ENCODE results near the gene DOCK8. TPM values are rescaled to one million over a fixed set of nuclear protein-coding genes. Genes with fewer than 3 reads are reported as not detected.
"Not testable (repeated sequence)": the region's sequence is repeated elsewhere in the genome, so short reads cannot be mapped to it uniquely, and the experiment has no call there.

Gene DOCK8
- total RNA-seq, 2 experiments from 2014 or later: 163 to 166 TPM

GRCh38 chr9:209143-209758 is 5.4 kb upstream of the DOCK8 start:
- H3K27me3 Mint-ChIP-seq: no peaks in the 10 kb centered on the region
- peaks cover 2% of the 10 kb centered on the region for H3K4me1 Mint-ChIP-seq (ENCODE audit: low read depth)
- intact Hi-C loops (cut with micrococcal nuclease): no loop called here
- ChIA-PET POLR2A (no interaction called here), CTCF (no interaction called here)
- H3K9me3 Mint-ChIP-seq: no peaks in the 10 kb centered on the region
- DNase-seq (no peak), ATAC-seq (no peak)
- no peaks in the 10 kb centered on the region for H3K36me3 Mint-ChIP-seq (ENCODE audit: low read depth)
- no peak overlapping the region for H3K4me3 Mint-ChIP-seq
- TF ChIP-seq CTCF (IDR thresholded peaks at IDR 0.05): no peak
- no peak overlapping the region for H3K27ac Mint-ChIP-seq

- DNase-seq (no peak), ATAC-seq (no peak)
- Mint-ChIP-seq H3K27me3 (peaks cover 6% of the 10 kb centered on the region), H3K9me3 (no peaks in the 10 kb centered on the region), H3K4me1 (ENCODE audit: low read depth) (peaks cover 9% of the 10 kb centered on the region), H3K36me3 (ENCODE audit: low read depth) (no peaks in the 10 kb centered on the region), H3K27ac (no peak overlapping the region), H3K4me3 (no peak overlapping the region)
- intact Hi-C loops (cut with micrococcal nuclease): loop anchor here (5.0 kb wide), 1 partner anchor 61 kb away; no protein-coding TSS in a partner anchor
- TF ChIP-seq CTCF (IDR thresholded peaks at IDR 0.05): no peak
- ChIA-PET CTCF (no interaction called here), POLR2A (no interaction called here)
Measured at GRCh38 chr9:211036-211435, 3.6 kb upstream of the DOCK8 start.

- TF ChIP-seq CTCF (IDR thresholded peaks at IDR 0.05): no peak
- Mint-ChIP-seq H3K9me3 (no peaks in the 10 kb centered on the region), H3K27ac (no peak overlapping the region), H3K4me1 (ENCODE audit: low read depth) (peaks cover 9% of the 10 kb centered on the region), H3K4me3 (no peak overlapping the region), H3K36me3 (ENCODE audit: low read depth) (no peaks in the 10 kb centered on the region), H3K27me3 (peaks cover 8% of the 10 kb centered on the region)
- DNase-seq (no peak), ATAC-seq (no peak)
- ChIA-PET POLR2A (no interaction called here), CTCF (no interaction called here)
- intact Hi-C loops (cut with micrococcal nuclease): loop anchor here (5.0 kb wide), 1 partner anchor 61 kb away; no protein-coding TSS in a partner anchor
Measured at GRCh38 chr9:211557-211956, 3.1 kb upstream of the DOCK8 start.

- Mint-ChIP-seq H3K27ac (no peak overlapping the region), H3K9me3 (no peaks in the 10 kb centered on the region), H3K36me3 (ENCODE audit: low read depth) (no peaks in the 10 kb centered on the region), H3K27me3 (peaks cover 13% of the 10 kb centered on the region), H3K4me3 (no peak overlapping the region), H3K4me1 (ENCODE audit: low read depth) (peaks cover 9% of the 10 kb centered on the region)
- TF ChIP-seq CTCF (IDR thresholded peaks at IDR 0.05): no peak
- ChIA-PET POLR2A (no interaction called here), CTCF (no interaction called here)
- ATAC-seq: no peak
- DNase-seq: no peak
- intact Hi-C loops (cut with micrococcal nuclease): loop anchor here (5.0 kb wide), 1 partner anchor 60 kb away; no protein-coding TSS in a partner anchor
Measured at GRCh38 chr9:212297-212696, 2.4 kb upstream of the DOCK8 start.

GRCh38 chr9:213901-214300 is 764 bp upstream of the DOCK8 start:
- CTCF ChIA-PET: interaction anchor here (1.1 to 1.4 kb wide), 6 partner anchors 28 to 115 kb away, joined by 3 to 5 read pairs (median 4); no protein-coding TSS in a partner anchor
- not testable (repeated sequence) for H3K9me3 Mint-ChIP-seq; ATAC-seq; DNase-seq; H3K36me3 Mint-ChIP-seq (ENCODE audit: low read depth); H3K27ac Mint-ChIP-seq; H3K4me1 Mint-ChIP-seq (ENCODE audit: low read depth)
- H3K27me3 Mint-ChIP-seq: peaks cover 15% of the 10 kb centered on the region
- intact Hi-C loops (cut with micrococcal nuclease): loop anchor here (5.0 kb wide), 1 partner anchor 58 kb away; no protein-coding TSS in a partner anchor
- POLR2A ChIA-PET: interaction anchor here (0.8 kb wide), 1 partner anchor 59 kb away, joined by 3 read pairs; no protein-coding TSS in a partner anchor
- H3K4me3 Mint-ChIP-seq: peak overlapping the region; percentile 76
